Ecto neural progenitor cell (in vitro differentiated cells): ENCODE data around the gene OR11H7.
"Not testable (repeated sequence)": the region's sequence is repeated elsewhere in the genome, so short reads cannot be mapped to it uniquely, and the experiment has no call there.

Experiments
- DNase-seq: peaks from one replicate; pipeline ENCODE4 v3.0.0-alpha.2; 2018; ENCODE audit warnings: low spot score

OR11H7 gene

GRCh38 chr14:20228681-20229080, at the start of gene OR11H7:
Gene OR11H7, plus strand, starts transcription at chr14:20228981.
- no peak for DNase-seq

DNA sequence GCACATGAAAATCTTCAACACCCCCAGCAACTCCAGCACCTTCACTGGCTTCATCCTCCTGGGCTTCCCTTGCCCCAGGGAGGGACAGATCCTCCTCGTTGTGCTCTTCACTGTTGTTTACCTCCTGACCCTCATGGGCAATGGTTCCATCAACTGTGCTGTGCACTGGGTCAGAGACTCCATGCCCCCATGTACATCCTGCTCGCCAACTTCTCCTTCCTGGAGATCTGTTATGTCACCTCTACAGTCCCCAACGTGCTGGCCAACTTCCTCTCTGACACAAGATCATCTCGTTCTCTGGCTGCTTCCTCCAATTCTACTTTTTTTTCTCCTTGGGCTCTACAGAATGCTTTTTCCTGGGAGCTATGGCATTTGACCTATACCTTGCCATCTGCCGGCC, 49.6 kb upstream of the OR11H7 start:
- no peak for DNase-seq

DNA sequence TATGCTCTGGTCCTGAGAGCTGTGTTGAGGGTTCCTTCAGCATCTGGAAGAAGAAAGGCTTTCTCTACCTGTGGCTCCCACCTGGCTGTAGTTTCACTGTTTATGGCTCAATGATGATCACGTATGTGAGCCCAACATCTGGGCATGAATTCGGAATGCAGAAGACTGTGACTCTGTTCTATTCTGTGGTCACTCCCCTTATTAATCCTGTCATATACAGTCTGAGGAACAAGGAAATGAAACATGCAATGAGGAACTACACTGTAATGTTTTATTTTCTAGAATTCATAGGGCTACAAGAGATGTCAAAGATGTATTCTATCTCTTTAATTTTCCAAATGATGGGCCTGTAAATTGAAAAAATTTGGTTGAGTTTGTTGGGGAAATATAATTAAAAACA, 48.9 kb upstream of the OR11H7 start:
- DNase-seq: no peak

GRCh38 chr14:20180486-20180885, 48.3 kb upstream of the OR11H7 start:
- DNase-seq: no peak

- DNase-seq: no peak
Measured at GRCh38 chr14:20184181-20184580, 44.6 kb upstream of the OR11H7 start.

- no peak for DNase-seq
Measured at GRCh38 chr14:20190596-20190995, 38.2 kb upstream of the OR11H7 start, which contains the start of gene OR11G2. Gene OR11G2, plus strand, starts transcription at chr14:20190896. Its CDS starts 6,542 bp downstream, at chr14:20197438.

- no peak for DNase-seq
Measured at GRCh38 chr14:20191396-20191795, 37.4 kb upstream of the OR11H7 start.

- DNase-seq: no peak
Measured at GRCh38 chr14:20194101-20194500, 34.7 kb upstream of the OR11H7 start.

DNA sequence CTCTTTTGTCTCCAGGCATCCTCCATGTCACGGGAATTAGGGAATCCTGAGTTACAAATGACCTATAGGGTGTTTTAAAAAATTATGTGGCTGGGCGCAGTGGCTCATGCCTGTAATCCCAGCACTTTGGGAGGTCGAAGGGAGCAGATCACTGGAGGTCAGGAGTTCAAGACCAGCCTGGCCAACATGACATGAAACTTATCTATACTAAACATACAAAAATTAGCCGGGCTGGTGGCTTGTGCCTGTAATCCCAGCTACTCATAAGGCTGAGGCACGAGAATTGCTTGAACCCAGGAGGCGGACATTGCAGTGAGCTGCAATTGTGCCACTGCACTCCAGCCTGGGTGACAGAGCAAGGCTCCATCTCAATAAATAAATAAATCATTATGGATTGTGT, 33.6 kb upstream of the OR11H7 start:
- not testable (repeated sequence) for DNase-seq

DNA sequence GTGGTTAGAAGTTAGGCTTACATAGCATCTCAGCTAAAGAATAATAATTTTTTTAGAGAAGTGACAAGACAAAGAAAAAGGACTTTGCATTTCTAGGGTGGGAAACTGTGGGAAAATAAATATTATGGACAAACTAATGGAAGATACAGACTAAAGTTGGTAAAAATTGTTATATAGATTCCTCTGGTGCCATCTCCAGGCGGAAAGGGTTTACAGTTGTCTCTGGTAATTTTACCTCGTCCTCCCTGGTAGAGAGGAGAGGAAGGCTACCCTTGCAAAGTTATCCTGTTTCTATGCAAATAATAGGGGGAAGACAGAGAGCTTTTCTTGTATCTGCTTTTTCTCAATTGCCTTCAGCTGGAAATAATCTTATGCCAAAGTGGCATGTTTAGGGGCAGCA, 32.9 kb upstream of the OR11H7 start:
- no peak for DNase-seq

DNA sequence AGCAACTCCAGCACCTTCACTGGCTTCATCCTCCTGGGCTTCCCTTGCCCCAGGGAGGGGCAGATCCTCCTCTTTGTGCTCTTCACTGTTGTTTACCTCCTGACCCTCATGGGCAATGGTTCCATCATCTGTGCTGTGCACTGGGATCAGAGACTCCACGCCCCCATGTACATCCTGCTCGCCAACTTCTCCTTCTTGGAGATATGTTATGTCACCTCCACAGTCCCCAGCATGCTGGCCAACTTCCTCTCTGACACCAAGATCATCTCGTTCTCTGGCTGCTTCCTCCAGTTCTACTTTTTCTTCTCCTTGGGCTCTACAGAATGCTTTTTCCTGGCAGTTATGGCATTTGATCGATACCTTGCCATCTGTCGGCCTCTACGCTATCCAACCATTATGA, 31.3 kb upstream of the OR11H7 start:
- DNase-seq: no peak

GRCh38 chr14:20198991-20199390, 29.8 kb upstream of the OR11H7 start:
- DNase-seq: no peak

GRCh38 chr14:20204721-20205120, 24.1 kb upstream of the OR11H7 start:
- no peak for DNase-seq

GRCh38 chr14:20209595-20209994, 19.2 kb upstream of the OR11H7 start:
- DNase-seq: no peak

DNA sequence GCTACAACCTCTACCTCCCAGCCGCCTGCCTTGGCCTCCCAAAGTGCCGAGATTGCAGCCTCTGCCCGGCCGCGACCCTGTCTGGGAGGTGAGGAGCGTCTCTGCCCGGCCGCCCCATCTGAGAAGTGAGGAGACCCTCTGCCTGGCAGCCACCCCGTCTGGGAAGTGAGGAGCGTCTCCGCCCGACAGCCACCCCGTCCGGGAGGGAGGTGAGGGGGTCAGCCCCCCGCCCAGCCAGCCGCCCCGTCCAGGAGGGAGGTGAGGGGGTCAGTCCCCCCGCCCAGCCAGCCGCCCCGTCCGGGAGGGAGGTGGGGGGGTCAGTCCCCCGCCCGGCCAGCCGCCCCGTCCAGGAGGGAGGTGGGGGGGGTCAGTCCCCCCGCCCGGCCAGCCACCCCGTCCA, 16.4 kb upstream of the OR11H7 start:
- not testable (repeated sequence) for DNase-seq

DNA sequence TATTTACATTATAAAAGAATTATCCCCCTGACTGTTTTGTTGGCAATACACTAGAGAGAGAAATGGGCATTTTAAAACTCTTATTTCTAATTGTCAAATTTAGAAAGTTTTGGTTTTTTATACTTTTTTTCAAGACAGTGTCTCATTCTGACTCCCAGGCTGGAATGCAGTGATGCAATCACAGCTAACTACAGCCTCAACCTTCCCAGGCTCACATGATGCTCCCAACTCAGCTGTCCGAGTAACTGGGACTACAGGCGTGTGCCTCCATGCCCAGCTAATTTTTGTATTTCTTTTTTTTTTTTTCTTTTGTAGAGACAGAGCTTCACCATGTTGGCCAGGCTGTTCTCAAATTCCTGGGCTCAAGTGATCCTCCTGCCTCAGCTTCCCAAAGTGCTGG, 13.6 kb upstream of the OR11H7 start:
- no peak for DNase-seq

- DNase-seq: no peak
Measured at GRCh38 chr14:20219033-20219432, 9.7 kb upstream of the OR11H7 start.

DNA sequence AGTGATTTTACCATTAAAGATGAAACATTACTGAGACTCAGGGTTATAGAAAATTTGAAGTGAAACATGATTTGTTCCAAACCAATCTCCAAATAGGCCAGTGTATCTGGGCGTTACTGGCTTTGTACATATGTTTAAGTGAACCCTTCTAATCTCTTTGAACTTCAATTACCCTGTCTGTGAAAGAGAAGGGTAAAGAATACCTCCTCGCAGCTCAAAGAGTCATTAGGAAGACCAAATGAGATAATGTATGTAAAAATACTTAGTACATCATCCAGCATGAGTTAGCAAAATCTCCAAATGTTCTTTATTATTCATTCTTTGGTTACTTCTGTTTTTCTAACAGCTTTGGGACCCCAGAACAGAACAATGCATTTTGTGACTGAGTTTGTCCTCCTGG, 5.4 kb upstream of the OR11H7 start, which contains the start of gene OR11H6:
Gene OR11H6 (plus strand): TSS at position 301 of the 400 bp plus-strand sequence. CDS start 0 bp downstream, at position 301.
- no peak for DNase-seq

DNA sequence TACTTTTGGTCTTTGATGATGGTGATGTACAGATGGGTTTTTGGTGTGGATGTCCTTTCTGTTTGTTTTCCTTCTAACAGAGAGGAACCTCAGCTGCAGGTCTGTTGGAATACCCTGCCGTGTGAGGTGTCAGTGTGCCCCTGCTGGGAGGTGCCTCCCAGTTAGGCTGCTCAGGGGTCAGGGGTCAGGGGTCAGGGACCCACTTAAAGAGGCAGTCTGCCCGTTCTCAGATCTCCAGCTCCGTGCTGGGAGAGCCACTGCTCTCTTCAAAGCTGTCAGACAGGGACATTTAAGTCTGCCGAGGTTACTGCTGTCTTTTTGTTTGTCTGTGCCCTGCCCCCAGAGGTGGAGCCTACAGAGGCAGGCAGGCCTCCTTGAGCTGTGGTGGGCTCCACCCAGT, 6.6 kb downstream of the OR11H7 start:
- DNase-seq: not testable (repeated sequence)

DNA sequence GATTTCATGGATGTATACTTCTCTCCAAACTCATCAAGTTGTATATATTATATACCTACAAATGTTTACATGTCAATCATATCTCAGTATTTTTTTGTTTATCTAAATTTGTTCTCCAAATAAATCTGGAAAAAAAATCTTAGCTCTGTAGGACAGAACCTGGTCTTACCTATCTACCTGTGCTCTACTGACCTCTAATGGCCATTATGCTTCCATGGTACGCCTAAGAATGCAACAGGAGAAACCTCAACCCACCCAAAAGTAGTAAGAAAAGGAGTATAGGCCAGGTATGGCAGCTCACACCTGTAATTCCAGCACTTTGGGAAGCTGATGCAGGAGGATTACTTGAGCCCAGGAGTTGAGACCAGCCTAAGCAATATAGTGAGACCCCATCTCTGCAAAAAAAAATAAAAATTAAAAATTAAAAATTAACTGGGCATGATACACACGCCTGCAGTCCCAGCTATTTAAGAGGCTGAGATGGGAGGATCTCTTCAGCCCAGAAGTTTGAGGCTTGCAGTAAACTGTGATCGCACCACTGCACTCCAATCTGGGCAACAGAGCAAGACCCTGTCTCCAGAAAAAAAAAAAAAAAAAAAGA, 19.0 kb downstream of the OR11H7 start:
- no peak for DNase-seq

GRCh38 chr14:20262642-20263128, 33.9 kb downstream of the OR11H7 start:
- no peak for DNase-seq

- not testable (repeated sequence) for DNase-seq
Measured at GRCh38 chr14:20264361-20264760, 35.6 kb downstream of the OR11H7 start.

- no peak for DNase-seq
Measured at GRCh38 chr14:20274062-20274461, 45.3 kb downstream of the OR11H7 start.

DNA sequence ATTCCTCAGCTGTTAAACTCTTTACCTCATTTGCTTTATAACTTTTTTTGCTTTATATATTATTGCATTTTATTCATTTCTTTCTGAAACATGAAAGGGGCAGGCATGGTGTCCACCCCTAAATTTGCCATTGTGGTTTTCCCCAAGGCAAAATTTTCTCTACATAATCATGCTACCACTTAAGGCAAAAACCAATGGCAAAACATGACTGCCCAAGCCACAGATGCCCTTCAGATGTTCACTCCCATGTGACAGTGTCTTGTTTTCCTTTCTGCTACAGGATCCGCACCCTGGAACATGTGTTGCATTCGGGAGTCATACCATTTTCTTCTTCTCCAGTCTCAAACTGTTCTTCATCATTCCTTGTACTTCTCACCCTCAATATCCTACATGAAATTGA, 48.6 kb downstream of the OR11H7 start:
- DNase-seq: no peak
